ENCODE results near the gene ANKDD1A. TPM values are rescaled to one million over a fixed set of nuclear protein-coding genes. Genes with fewer than 3 reads are reported as not detected.

Gene ANKDD1A
- polyA plus RNA-seq, 3 donors: 0.49 to 3.5 (median 0.90) TPM

DNA sequence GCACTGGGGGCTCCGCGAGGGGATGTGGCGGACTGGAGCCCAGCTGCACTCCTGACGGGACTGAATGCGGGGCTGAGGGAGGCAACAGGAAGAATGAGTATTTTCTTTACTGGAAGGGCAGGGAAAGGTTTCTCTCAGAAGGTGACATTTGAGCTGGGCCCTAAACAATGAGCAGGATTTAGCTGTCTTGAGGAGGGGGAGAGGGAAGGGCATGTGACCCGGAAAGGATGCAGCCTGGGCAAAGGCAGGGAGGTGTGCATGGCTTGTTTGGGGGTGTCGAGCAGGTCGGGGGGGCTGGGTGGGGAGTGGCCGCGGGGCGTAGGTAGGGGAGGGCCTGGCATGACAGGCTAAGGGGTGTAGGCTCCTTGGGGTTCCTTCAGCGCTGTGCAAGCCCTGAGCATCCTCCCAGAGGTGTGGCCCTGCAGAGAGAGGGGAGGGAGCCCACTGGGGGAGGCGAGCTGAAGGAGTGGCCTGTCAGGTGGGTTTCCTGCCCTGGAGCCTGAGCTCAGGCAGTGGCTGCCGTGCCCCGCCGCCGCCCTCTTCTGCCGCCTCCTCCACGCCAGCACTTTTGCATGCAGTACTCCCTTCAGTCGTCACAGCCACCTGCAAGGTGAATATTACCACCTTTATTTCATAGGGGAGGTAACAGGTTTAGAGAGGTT is 17.2 kb upstream of the ANKDD1A start:
- Histone ChIP-seq H3K4me2 (replicated peaks; ENCODE audit: extremely low read depth, low read length, poor library complexity, severe bottlenecking) (peak overlapping the region; percentile 77), H3K79me2 (ENCODE audit: insufficient read depth, low read length) (no peaks in the 10 kb centered on the region), H3K4me3 (replicated peaks in 1 of 3; ENCODE audit: low read depth in 2 of 3, low read length in 3 of 3) (peak overlapping the region in 2 of 3 experiments; percentile 15 to 66), H3K27ac (ENCODE audit: low read depth in 1 of 2, low read length in 2 of 2) (peak overlapping the region; percentile 99), H3K36me3 (replicated peaks in 1 of 2; ENCODE audit: control insufficient read depth in 1 of 2, insufficient read depth in 2 of 2, low read length in 2 of 2) (no peaks in the 10 kb centered on the region), H3K27me3 (ENCODE audit: control insufficient read depth in 2 of 2, insufficient read depth in 2 of 2, low read length in 2 of 2) (no peaks in the 10 kb centered on the region), H4K20me1 (ENCODE audit: insufficient read depth, low read length) (no peaks in the 10 kb centered on the region), H2AFZ (ENCODE audit: insufficient read depth, low read depth, low read length, poor library complexity, severe bottlenecking) (peak overlapping the region; percentile 31), H3K9ac (ENCODE audit: insufficient read depth, low read length, poor library complexity, severe bottlenecking) (peak overlapping the region; percentile 88), H3K4me1 (ENCODE audit: control insufficient read depth in 1 of 2, insufficient read depth in 2 of 2, low read length in 2 of 2) (peaks cover 78 to 86% of the 10 kb centered on the region in 2 donors), H3K9me3 (replicated peaks in 1 of 2; ENCODE audit: control insufficient read depth in 1 of 2, insufficient read depth in 1 of 2, low read length in 2 of 2) (no peaks in the 10 kb centered on the region)
- peaks cover 7 to 15% of the 10 kb centered on the region in 2 donors for H3K36me3 Mint-ChIP-seq
- H3K27ac Mint-ChIP-seq: peak overlapping the region; percentile 99 to 100 (median 100)
- peak overlapping the region; percentile 77 to 86 for H3K4me3 Mint-ChIP-seq
- WGBS (ENCODE audit: insufficient coverage): 1% methylated on average over 8 of the region's 20 CpGs
- peaks cover 78% of the 10 kb centered on the region for H3K4me1 Mint-ChIP-seq
- no peak for DNase-seq
- TF ChIP-seq, protein P1, sequence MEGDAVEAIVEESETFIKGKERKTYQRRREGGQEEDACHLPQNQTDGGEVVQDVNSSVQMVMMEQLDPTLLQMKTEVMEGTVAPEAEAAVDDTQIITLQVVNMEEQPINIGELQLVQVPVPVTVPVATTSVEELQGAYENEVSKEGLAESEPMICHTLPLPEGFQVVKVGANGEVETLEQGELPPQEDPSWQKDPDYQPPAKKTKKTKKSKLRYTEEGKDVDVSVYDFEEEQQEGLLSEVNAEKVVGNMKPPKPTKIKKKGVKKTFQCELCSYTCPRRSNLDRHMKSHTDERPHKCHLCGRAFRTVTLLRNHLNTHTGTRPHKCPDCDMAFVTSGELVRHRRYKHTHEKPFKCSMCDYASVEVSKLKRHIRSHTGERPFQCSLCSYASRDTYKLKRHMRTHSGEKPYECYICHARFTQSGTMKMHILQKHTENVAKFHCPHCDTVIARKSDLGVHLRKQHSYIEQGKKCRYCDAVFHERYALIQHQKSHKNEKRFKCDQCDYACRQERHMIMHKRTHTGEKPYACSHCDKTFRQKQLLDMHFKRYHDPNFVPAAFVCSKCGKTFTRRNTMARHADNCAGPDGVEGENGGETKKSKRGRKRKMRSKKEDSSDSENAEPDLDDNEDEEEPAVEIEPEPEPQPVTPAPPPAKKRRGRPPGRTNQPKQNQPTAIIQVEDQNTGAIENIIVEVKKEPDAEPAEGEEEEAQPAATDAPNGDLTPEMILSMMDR (IDR thresholded peaks at IDR 0.05): no peak
- H3K9me3 Mint-ChIP-seq: no peaks in the 10 kb centered on the region
- no peaks in the 10 kb centered on the region for H3K27me3 Mint-ChIP-seq (ENCODE audit: low read depth in 3 of 3)
- intact Hi-C loops (cut with micrococcal nuclease): loop anchor here in 1 of 2 donors (2.0 to 10.0 kb wide), 2 partner anchors 50 to 200 kb away; no protein-coding TSS in a partner anchor

DNA sequence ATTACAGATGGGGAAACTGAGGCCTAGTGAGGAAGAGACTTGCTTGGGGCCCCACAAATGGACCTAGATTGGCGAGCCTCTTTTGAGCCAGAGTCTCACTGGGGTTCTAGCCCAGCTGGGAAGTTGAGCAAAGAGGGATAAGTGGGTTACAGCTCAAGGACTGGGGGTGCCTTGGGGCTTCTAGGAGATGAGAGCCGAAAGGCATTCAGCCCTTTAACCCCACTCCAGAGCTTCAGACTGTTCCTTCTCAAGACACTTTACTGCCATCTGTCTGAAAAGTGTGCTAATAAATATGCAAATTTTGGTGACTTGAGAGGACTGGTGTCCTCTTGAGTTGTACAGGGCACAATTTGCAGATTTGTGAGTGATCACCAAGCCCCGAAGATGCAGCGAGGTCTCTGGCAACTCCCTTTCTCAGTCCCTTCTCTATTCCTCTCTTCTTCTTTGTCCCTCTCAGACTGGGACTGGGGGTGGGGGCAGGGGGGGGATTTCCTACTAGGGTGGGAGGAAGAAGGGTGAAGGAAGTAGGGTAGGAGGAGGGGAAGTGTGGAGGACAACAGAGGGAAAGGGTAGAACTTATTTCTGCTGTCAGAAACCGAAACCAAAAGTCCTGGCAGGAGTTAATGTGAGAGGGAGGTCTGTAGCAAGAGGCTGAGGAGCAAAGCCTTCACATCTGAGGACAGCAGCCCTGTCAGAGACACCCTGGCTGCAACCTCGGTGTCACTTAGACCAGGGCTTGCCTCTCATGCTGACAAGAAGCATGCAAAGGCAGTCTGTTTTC is 16.2 kb upstream of the ANKDD1A start:
- intact Hi-C loops (cut with micrococcal nuclease): loop anchor here in 1 of 2 donors (2.0 to 10.0 kb wide), 2 partner anchors 51 to 201 kb away; no protein-coding TSS in a partner anchor
- Histone ChIP-seq H3K9me3 (replicated peaks in 1 of 2; ENCODE audit: control insufficient read depth in 1 of 2, insufficient read depth in 1 of 2, low read length in 2 of 2) (no peaks in the 10 kb centered on the region), H3K27me3 (ENCODE audit: control insufficient read depth in 2 of 2, insufficient read depth in 2 of 2, low read length in 2 of 2) (no peaks in the 10 kb centered on the region), H3K36me3 (replicated peaks in 1 of 2; ENCODE audit: control insufficient read depth in 1 of 2, insufficient read depth in 2 of 2, low read length in 2 of 2) (no peaks in the 10 kb centered on the region), H3K4me2 (replicated peaks; ENCODE audit: extremely low read depth, low read length, poor library complexity, severe bottlenecking) (peak overlapping the region; percentile 77), H3K27ac (ENCODE audit: low read depth in 1 of 2, low read length in 2 of 2) (peak overlapping the region; percentile 99), H3K4me1 (ENCODE audit: control insufficient read depth in 1 of 2, insufficient read depth in 2 of 2, low read length in 2 of 2) (peaks cover 78 to 86% of the 10 kb centered on the region in 2 donors), H3K79me2 (ENCODE audit: insufficient read depth, low read length) (no peaks in the 10 kb centered on the region), H2AFZ (ENCODE audit: insufficient read depth, low read depth, low read length, poor library complexity, severe bottlenecking) (no peak overlapping the region), H4K20me1 (ENCODE audit: insufficient read depth, low read length) (no peaks in the 10 kb centered on the region), H3K4me3 (replicated peaks in 1 of 3; ENCODE audit: low read depth in 2 of 3, low read length in 3 of 3) (peak overlapping the region in 2 of 3 experiments; percentile 5 to 66), H3K9ac (ENCODE audit: insufficient read depth, low read length, poor library complexity, severe bottlenecking) (peak overlapping the region; percentile 88)
- peak overlapping the region; percentile 65 to 77 for H3K4me3 Mint-ChIP-seq
- peaks cover 78% of the 10 kb centered on the region for H3K4me1 Mint-ChIP-seq
- H3K27me3 Mint-ChIP-seq (ENCODE audit: low read depth in 3 of 3): no peaks in the 10 kb centered on the region
- H3K27ac Mint-ChIP-seq: peak overlapping the region; percentile 99 to 100 (median 100)
- peak; percentile 85 to 94 (median 90) for DNase-seq
- H3K9me3 Mint-ChIP-seq: no peaks in the 10 kb centered on the region
- WGBS (ENCODE audit: insufficient coverage): 17% methylated on average over 3 of the region's 6 CpGs
- TF ChIP-seq, protein P1 (IDR thresholded peaks at IDR 0.05): peak; percentile 27
- H3K36me3 Mint-ChIP-seq: peaks cover 7 to 15% of the 10 kb centered on the region in 2 donors

Data from CD14-positive monocyte (primary cell).